Endothelial cell of umbilical vein (primary cell): ENCODE measurements around the gene STBD1. TPM values are rescaled to one million over a fixed set of nuclear protein-coding genes. Genes with fewer than 3 reads are reported as not detected.

Source experiments
- BruUV-seq: library from RNA; stranded (reverse); fragments of 400-500 nt; replicated peaks from 2 replicates; lab custom pipeline; 2021; lab: Mats Ljungman, UMichigan
- CTCF ChIA-PET: fragments of 300-600, 350-600 bp; sonication (Branson Sonifier 250); formaldehyde crosslinking; loops from one replicate; lab custom pipeline; 2021; ENCODE audit warnings: antibody characterized with exemption, inconsistent platforms; lab: Charles Lee
- POLR2A ChIA-PET: fragments of 300-600, 350-600 bp; sonication (Branson Sonifier 250); formaldehyde crosslinking; loops from one replicate; lab custom pipeline; 2021; ENCODE audit warnings: antibody characterized with exemption, inconsistent platforms; lab: Charles Lee
- DNase-seq: peaks from one replicate; pipeline ENCODE4 v3.0.0-alpha.2; 2011; ENCODE audit warnings: low read depth, low spot score
- FAIRE-seq: peaks from 2 replicates; lab custom pipeline; 2011; peaks lifted over from hg19 to GRCh38; lab: Jason Lieb, UNC
- H2AFZ ChIP-seq: 2 replicates; pipeline ENCODE4 v1.6.0; 2012; ENCODE audit warnings: low read depth, low read length, control low read depth, inconsistent platforms
- H3K27ac ChIP-seq: 2 replicates; pipeline ENCODE4 v1.5.1; 2011; ENCODE audit warnings: low read depth, mild to moderate bottlenecking, control low read depth, low read length, moderate library complexity; ENCODE audit not compliant: insufficient read depth
- H3K27me3 ChIP-seq, 2 experiments: 2 replicates each; pipeline versions ENCODE4 v1.6.0 to v1.6.1; 2011; ENCODE audit warnings: low read length in 2 of 2, mixed read lengths in 1 of 2; ENCODE audit not compliant: control insufficient read depth in 2 of 2, insufficient read depth in 2 of 2
- H3K36me3 ChIP-seq, 2 experiments: 2 replicates in 1 of 2; 3 replicates in 1 of 2; pipeline ENCODE4 v1.5.1; 2011; ENCODE audit warnings: low read length in 2 of 2, mild to moderate bottlenecking in 1 of 2, moderate library complexity in 1 of 2; ENCODE audit not compliant: control insufficient read depth in 2 of 2, insufficient read depth in 2 of 2; ENCODE audit errors: extremely low read depth in 1 of 2
- H3K4me1 ChIP-seq: 3 replicates; pipeline ENCODE4 v1.5.1; 2011; ENCODE audit warnings: mild to moderate bottlenecking, low read length; ENCODE audit not compliant: control insufficient read depth, insufficient read depth; ENCODE audit errors: extremely low read depth
- H3K4me2 ChIP-seq: 2 replicates; pipeline ENCODE4 v1.6.1; 2011; ENCODE audit warnings: low read length, control low read depth, mixed read lengths; ENCODE audit not compliant: insufficient read depth
- H3K4me3 ChIP-seq, 3 experiments: fragments of 200-600 bp in 1 of 3; sonication (generic), shearing (Covaris generic) in 1 of 3; replicated peaks in 1 of 3; 2 replicates each; pipeline ENCODE4 v1.5.1; 2011 to 2016; ENCODE audit warnings: control low read depth in 3 of 3, low read length in 3 of 3, mild to moderate bottlenecking in 2 of 3, inconsistent platforms in 1 of 3, low read depth in 1 of 3, moderate library complexity in 1 of 3; ENCODE audit not compliant: insufficient read depth in 1 of 3
- H3K79me2 ChIP-seq: 2 replicates; pipeline ENCODE4 v1.6.0; 2012; ENCODE audit warnings: low read length, inconsistent platforms; ENCODE audit not compliant: control insufficient read depth, insufficient read depth
- H3K9ac ChIP-seq: replicated peaks from 2 replicates; pipeline ENCODE3; 2011; ENCODE audit warnings: low read length, control low read depth; ENCODE audit not compliant: insufficient read depth; ENCODE audit errors: extremely low read depth
- H3K9me1 ChIP-seq: replicated peaks from 3 replicates; pipeline ENCODE4 v1.6.0; 2011; ENCODE audit warnings: mild to moderate bottlenecking, low read length; ENCODE audit not compliant: control insufficient read depth, insufficient read depth; ENCODE audit errors: extremely low read depth
- H3K9me3 ChIP-seq: replicated peaks from 2 replicates; pipeline ENCODE4 v1.5.1; 2012; ENCODE audit warnings: low read length, inconsistent platforms; ENCODE audit not compliant: control insufficient read depth, insufficient read depth
- H4K20me1 ChIP-seq: replicated peaks from 2 replicates; pipeline ENCODE3; 2011; ENCODE audit warnings: mild to moderate bottlenecking, low read length; ENCODE audit not compliant: control insufficient read depth, insufficient read depth; ENCODE audit errors: extremely low read depth
- EZH2 ChIP-seq: IDR thresholded peaks from 2 replicates; pipeline ENCODE4 v1.6.1; 2012; ENCODE audit warnings: borderline replicate concordance, low read depth, mild to moderate bottlenecking, moderate library complexity, low read length, inconsistent platforms; ENCODE audit not compliant: severe bottlenecking
- FOS ChIP-seq: IDR thresholded peaks from 2 replicates; pipeline ENCODE4 v1.6.1; 2011; ENCODE audit warnings: mild to moderate bottlenecking, low read length, moderate library complexity, borderline replicate concordance; ENCODE audit not compliant: insufficient read depth
- GATA2 ChIP-seq: IDR thresholded peaks from 2 replicates; pipeline ENCODE4 v1.7.0; 2011; ENCODE audit warnings: low read depth, mild to moderate bottlenecking, moderate library complexity, mixed read lengths, low read length; ENCODE audit not compliant: insufficient read length, insufficient read depth
- JUN ChIP-seq: IDR thresholded peaks from 2 replicates; pipeline ENCODE4 v1.6.1; 2011; ENCODE audit warnings: borderline replicate concordance, low read depth; ENCODE audit not compliant: insufficient read length, insufficient read depth
- MYC ChIP-seq: IDR thresholded peaks from one replicate; pipeline ENCODE4 v1.6.1; 2011; ENCODE audit warnings: mild to moderate bottlenecking, low read depth, low read length
- POLR2A ChIP-seq: IDR thresholded peaks from 2 replicates; pipeline ENCODE4 v1.6.1; 2012; ENCODE audit warnings: low read depth, mild to moderate bottlenecking, control low read depth, low read length
- POLR2AphosphoS5 ChIP-seq: IDR thresholded peaks from 2 replicates; pipeline ENCODE4 v1.6.1; 2012; ENCODE audit warnings: low read depth, mild to moderate bottlenecking, control low read depth, low read length, moderate library complexity; ENCODE audit not compliant: insufficient read depth
- dilution Hi-C: fragments of 300-500 bp; cut with MboI; formaldehyde crosslinking; loops from one replicate; pipeline ENCODE4 v1.15.0; 2019; ENCODE audit warnings: low sequenced_read_pairs; ENCODE audit not compliant: extremely low pct_ligation_motif_present
- intact Hi-C: fragments of 100-400 bp; cut with micrococcal nuclease; formaldehyde crosslinking; loops from one replicate; pipeline ENCODE4 v1.10.0; 2022
- polyA plus RNA-seq, 4 experiments: library from polyadenylated mRNA; depleted of rRNA in 3 of 4; stranded (reverse) in 3 of 4; unstranded in 1 of 4; fragments of >200 nt; gene quantifications; 2 replicates each; pipeline versions ENCODE4 v1.2.1 to v1.2.3, GENCODE V29; 2011 to 2012; ENCODE audit warnings: missing spikeins in 1 of 4
- total RNA-seq: library from RNA; stranded (reverse); gene quantifications from 2 replicates; pipeline ENCODE4 v1.2.3, GENCODE V29; 2021
- TF ChIP-seq, protein P1 (sequence below): IDR thresholded peaks from 2 replicates; pipeline ENCODE4 v1.6.1; 2011; ENCODE audit not compliant: insufficient read depth, insufficient read length
- TF ChIP-seq, protein P2 (sequence below), 2 donors: IDR thresholded peaks; 1 replicate in 1 of 2; 2 replicates in 1 of 2; pipeline ENCODE4 v1.5.1; 2011; ENCODE audit warnings: low read length in 2 of 2, mild to moderate bottlenecking in 2 of 2, moderate library complexity in 2 of 2, control low read depth in 1 of 2, inconsistent platforms in 1 of 2, low read depth in 1 of 2; ENCODE audit not compliant: insufficient read depth in 1 of 2; ENCODE audit errors: extremely low read depth in 1 of 2

STBD1 gene
- total and polyA plus RNA-seq, 2 donors (not counting 3 experiments of a cell fraction or from before 2014, with no cell fraction given): 0.18 to 0.29 TPM

DNA sequence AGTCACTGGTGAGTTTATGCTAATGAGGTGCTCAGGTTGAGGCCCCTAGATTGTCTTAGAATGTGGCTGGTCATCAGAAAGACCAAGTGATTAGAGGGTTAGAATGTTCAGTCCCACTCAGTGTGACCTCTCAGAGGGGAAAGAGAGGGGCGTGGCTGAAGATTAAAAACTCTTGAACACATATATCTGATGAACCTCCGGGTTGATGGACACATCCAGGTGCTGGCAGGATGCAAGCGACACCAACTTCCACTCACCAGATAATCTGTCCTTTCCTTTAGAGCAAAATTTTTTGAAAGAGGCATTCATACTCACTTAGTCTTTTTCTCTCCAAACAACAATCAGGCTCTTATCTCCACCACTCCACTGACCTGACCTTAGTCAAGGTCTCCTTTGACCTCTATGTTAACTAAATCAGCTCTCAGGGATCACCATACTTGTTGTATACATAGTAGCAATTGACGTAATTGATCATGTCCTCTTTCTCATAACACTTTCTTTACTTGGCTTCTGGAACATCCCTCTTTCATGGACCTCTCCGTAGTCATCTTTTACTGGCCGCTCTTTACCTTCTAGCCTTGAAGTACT, 40.8 kb upstream of the STBD1 start:
- H3K9ac ChIP-seq: no peak overlapping the region
- no peak overlapping the region for H3K4me3 ChIP-seq
- H3K4me1 ChIP-seq: no peaks in the 10 kb centered on the region
- no peaks in the 10 kb centered on the region for H3K36me3 ChIP-seq
- H3K9me3 ChIP-seq: no peaks in the 10 kb centered on the region
- dilution Hi-C loops: no loop called here
- no peaks in the 10 kb centered on the region for H3K9me1 ChIP-seq
- no TSS peak for BruUV-seq
- POLR2A ChIA-PET: no interaction called here
- no peaks in the 10 kb centered on the region for H3K79me2 ChIP-seq
- DNase-seq: no peak
- no peak for TF ChIP-seq POLR2A
- TF ChIP-seq EZH2: no peak
- TF ChIP-seq, protein P1, sequence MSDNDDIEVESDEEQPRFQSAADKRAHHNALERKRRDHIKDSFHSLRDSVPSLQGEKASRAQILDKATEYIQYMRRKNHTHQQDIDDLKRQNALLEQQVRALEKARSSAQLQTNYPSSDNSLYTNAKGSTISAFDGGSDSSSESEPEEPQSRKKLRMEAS: no peak
- TF ChIP-seq GATA2: no peak
- no peak for TF ChIP-seq JUN
- no peak for TF ChIP-seq MYC
- TF ChIP-seq, protein P2, sequence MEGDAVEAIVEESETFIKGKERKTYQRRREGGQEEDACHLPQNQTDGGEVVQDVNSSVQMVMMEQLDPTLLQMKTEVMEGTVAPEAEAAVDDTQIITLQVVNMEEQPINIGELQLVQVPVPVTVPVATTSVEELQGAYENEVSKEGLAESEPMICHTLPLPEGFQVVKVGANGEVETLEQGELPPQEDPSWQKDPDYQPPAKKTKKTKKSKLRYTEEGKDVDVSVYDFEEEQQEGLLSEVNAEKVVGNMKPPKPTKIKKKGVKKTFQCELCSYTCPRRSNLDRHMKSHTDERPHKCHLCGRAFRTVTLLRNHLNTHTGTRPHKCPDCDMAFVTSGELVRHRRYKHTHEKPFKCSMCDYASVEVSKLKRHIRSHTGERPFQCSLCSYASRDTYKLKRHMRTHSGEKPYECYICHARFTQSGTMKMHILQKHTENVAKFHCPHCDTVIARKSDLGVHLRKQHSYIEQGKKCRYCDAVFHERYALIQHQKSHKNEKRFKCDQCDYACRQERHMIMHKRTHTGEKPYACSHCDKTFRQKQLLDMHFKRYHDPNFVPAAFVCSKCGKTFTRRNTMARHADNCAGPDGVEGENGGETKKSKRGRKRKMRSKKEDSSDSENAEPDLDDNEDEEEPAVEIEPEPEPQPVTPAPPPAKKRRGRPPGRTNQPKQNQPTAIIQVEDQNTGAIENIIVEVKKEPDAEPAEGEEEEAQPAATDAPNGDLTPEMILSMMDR (IDR thresholded peaks at IDR 0.05; ENCODE audit: extremely low read depth in 1 of 2, insufficient read depth in 1 of 2, low read depth in 1 of 2, low read length in 2 of 2): no peak
- TF ChIP-seq POLR2AphosphoS5: no peak
- no peak for TF ChIP-seq FOS
- CTCF ChIA-PET: no interaction called here
- no peak overlapping the region for H3K4me2 ChIP-seq
- no peak for FAIRE-seq
- peaks cover 10 to 16% of the 10 kb centered on the region in 2 experiments for H3K27me3 ChIP-seq
- intact Hi-C loops: no loop called here
- H3K27ac ChIP-seq: no peak overlapping the region
- H4K20me1 ChIP-seq: no peaks in the 10 kb centered on the region
- H2AFZ ChIP-seq: no peak overlapping the region
